Measurements from ENCODE around the gene ARID2.

GRCh38 chr12:45785315-45785714, 55.8 kb downstream of the ARID2 start:
- TF ChIP-seq CTCF (conservative IDR thresholded peaks at IDR 0.05 in 1 of 2, IDR thresholded peaks at IDR 0.05 in 1 of 2; ENCODE audit: extremely low read depth in 1 of 2, insufficient read depth in 1 of 2, low read depth in 1 of 2, low read length in 2 of 2): no peak
- TF ChIP-seq EZH2 (IDR thresholded peaks at IDR 0.05; ENCODE audit: borderline replicate concordance, low read length): no peak

Data from mammary epithelial cell (primary cell).